Astrocyte of the cerebellum (primary cell): ENCODE data around the gene CLPTM1L.

Source experiments
- DNase-seq: peaks from one replicate; pipeline ENCODE4 v3.0.0-alpha.2; 2011; ENCODE audit warnings: low read depth
- H3K4me3 ChIP-seq: 2 replicates; pipeline ENCODE4 v1.5.1; 2011; ENCODE audit warnings: mild to moderate bottlenecking, low read depth, low read length, moderate library complexity
- in situ Hi-C: cut with HindIII; loops from 2 replicates; pipeline ENCODE4 v1.10.0; 2017; ENCODE audit warnings: low sequenced_read_pairs
- TF ChIP-seq, protein P1 (sequence below): IDR thresholded peaks from 2 replicates; pipeline ENCODE4 v1.5.1; 2012; ENCODE audit warnings: low read length, low read depth, moderate library complexity, mild to moderate bottlenecking; ENCODE audit errors: missing control alignments

CLPTM1L gene

DNA sequence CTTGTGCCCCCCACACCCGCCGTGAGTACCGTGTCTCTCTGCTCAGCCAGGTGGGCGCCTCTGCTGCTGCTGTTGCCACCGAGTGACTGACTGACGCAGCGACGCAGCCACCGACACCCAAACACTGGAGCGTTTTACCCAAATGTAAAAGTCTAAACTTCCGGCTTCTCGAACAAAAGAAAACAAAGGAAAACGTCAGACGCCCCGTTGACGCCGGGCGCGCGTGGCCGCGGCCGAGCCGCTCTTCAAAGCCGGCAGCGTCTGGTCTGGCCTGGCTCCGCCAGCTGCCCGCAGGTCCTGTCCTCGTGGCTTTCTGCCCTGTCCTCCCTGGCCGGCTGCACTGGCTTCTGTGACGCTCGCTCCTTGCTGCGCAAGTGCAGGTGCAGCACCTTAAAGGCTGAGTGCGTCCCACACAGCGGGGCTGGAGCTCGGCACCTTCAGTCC is 41.4 kb upstream of the CLPTM1L start:
- H3K4me3 ChIP-seq: peak overlapping the region; percentile 42
- TF ChIP-seq, protein P1, sequence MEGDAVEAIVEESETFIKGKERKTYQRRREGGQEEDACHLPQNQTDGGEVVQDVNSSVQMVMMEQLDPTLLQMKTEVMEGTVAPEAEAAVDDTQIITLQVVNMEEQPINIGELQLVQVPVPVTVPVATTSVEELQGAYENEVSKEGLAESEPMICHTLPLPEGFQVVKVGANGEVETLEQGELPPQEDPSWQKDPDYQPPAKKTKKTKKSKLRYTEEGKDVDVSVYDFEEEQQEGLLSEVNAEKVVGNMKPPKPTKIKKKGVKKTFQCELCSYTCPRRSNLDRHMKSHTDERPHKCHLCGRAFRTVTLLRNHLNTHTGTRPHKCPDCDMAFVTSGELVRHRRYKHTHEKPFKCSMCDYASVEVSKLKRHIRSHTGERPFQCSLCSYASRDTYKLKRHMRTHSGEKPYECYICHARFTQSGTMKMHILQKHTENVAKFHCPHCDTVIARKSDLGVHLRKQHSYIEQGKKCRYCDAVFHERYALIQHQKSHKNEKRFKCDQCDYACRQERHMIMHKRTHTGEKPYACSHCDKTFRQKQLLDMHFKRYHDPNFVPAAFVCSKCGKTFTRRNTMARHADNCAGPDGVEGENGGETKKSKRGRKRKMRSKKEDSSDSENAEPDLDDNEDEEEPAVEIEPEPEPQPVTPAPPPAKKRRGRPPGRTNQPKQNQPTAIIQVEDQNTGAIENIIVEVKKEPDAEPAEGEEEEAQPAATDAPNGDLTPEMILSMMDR: no peak
- no peak for DNase-seq
- in situ Hi-C loops: no loop called here

DNA sequence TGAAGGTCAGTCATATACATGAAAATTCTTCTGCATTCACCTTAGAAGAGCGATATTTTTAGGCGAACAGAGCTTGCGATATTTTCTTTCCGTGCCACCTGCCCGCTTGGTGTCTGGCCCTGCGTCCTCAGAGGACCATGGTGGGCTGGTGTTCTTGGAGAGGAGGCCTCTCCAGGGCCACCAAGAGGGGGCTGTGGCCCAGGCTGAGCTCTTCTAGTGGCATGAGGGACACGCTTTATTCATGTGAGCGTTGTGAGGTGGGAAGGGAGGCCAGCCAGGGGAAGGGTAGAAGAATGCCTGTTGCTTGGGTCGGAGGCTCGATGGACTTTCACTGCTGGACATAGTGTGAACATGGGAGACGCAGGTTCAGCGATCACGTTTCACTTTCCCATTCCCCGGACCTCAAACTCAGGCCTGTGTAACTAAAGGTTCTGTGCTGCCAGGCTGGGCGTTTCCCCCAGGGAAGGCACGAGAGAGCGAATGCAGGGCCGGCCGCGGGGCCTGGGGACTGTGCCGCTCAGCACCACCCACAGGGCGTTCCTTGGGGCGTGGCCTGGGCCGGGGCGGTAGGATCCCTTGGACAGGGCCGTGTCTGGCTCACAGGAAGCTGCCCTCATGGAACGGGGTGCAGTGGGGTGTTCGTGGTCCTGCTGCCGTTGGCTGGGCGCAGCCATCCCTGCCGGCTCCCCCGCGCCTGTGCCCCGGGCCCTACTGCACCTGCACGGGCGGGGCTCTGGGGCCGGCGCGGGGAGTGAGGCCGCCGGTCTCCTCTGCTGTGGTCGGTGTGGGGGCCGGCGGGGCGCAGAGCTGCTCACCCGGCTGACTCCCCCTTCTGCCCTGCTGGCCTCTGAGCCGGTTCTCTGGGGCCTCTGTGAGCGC is 40.7 kb upstream of the CLPTM1L start:
- in situ Hi-C loops: no loop called here
- peak overlapping the region; percentile 42 for H3K4me3 ChIP-seq
- TF ChIP-seq, protein P1: no peak
- no peak for DNase-seq

DNA sequence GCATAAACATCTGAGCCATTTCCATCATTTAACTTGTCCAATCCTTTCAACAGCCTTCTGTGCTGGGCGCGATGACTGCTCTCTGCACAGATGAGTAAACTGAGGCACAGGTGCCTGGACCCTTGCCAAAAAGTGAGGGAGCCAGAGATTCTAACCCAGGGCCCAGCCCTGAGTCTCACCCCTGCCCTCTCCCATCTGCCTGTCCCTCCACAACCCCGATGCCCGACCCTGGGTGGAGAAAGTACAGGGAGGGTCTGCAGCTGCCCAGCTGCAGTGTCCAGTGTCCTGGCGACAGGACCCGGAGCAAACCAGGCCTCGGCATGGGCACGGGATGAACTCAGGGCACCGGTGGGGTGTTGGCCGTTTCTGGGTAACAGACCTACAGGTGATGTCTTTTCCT is 39.6 kb upstream of the CLPTM1L start:
- TF ChIP-seq, protein P1: no peak

DNA sequence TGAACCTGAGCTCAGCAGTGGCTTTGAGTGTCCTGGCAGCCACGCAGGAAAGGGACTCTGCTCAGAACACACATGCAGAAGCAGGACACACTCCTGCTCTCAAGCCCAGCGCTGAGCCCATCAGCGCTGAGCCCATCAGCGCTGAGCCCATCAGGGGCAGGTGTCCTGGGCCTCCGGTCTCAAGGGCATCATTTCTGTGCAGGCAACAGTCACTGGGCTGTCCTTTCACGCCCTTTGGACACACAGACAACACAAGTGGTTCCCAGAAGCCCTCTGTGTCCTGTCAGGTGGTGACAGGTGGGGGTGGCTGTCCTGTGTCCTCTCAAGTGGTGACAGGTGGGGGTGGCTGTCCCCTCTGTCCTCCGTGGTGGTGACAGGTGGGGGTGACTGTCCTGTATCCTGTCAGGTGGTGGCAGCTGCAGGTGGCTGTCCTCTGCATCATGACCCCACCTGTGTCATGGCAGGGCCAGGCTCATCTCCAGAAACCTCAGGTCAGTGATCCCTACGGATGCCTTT is 39.0 kb upstream of the CLPTM1L start:
- no peak for DNase-seq
- in situ Hi-C loops: loop anchor here (5.0 kb wide), 1 partner anchor 67 kb away; no protein-coding TSS in a partner anchor
- TF ChIP-seq, protein P1: no peak
- H3K4me3 ChIP-seq: no peak overlapping the region

More for the DNA sequence above, 39.6 kb upstream of the CLPTM1L start:
- no peak overlapping the region for H3K4me3 ChIP-seq
- no peak for DNase-seq
- in situ Hi-C loops: loop anchor here (5.0 kb wide), 1 partner anchor 67 kb away; no protein-coding TSS in a partner anchor

DNA sequence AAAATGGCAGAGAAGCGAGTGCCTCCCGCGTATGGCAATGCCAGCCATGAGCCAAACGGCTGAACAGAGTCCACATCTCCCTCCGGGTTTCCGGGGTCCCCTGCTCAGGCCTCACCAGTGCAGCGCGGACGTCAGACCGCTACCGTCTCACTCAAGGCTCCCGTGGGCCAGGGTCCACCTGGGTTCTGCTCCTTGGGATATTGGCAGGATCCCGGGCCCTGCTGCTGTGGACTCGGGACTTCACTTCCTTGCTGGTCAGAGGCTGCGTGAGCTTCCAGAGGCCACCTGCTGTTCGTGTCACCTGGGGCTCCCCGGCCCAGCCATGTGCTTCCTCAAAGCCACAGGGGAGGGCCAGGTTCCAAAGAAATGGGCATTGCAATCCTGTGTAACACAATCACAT is 38.4 kb upstream of the CLPTM1L start:
- no peak for DNase-seq
- TF ChIP-seq, protein P1: no peak
- in situ Hi-C loops: loop anchor here (5.0 kb wide), 1 partner anchor 66 kb away; no protein-coding TSS in a partner anchor
- no peak overlapping the region for H3K4me3 ChIP-seq

DNA sequence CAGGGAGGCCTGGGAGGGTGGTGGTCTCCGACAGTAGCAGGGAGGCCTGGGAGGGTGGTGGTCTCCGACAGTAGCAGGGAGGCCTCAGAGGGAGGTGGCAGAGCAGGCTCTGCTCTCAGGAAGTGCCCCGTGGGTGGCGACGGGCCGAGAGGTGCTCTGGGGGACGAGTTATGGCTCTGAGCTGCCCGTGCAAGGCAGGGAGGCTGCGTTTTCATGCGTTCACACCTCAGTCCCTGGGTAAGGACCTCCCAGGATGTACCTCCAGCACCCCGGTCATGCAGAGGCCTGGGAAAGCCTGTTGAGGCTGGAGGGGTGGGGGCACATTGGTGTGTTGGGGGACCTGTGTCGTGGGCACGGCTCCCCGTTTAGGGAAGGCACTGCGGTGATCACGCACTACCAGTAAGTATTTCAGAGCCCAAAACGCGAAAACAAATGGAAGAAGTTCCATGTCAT is 37.4 kb upstream of the CLPTM1L start:
- no peak overlapping the region for H3K4me3 ChIP-seq
- no peak for DNase-seq
- in situ Hi-C loops: loop anchor here (5.0 kb wide), 1 partner anchor 65 kb away; no protein-coding TSS in a partner anchor
- TF ChIP-seq, protein P1: no peak
